OCI-LY1 (cell line): ENCODE results near the gene CFAP58.

ENCODE experiments used
- EZH2 ChIP-seq: fragments of 200-600 bp; sonication (generic), shearing (Covaris generic); IDR thresholded peaks from 2 replicates; pipeline ENCODE4 v1.8.0; 2017; ENCODE audit warnings: borderline replicate concordance, mixed run types, mild to moderate bottlenecking, antibody characterized with exemption, low read length, moderate library complexity, mixed read lengths
- TF ChIP-seq, protein P1 (sequence below): fragments of 200-600 bp; sonication (generic), shearing (Covaris generic); IDR thresholded peaks from 2 replicates; pipeline ENCODE4 v1.5.1; 2017; ENCODE audit warnings: mild to moderate bottlenecking, antibody characterized with exemption, low read length, moderate library complexity, mixed read lengths

DNA sequence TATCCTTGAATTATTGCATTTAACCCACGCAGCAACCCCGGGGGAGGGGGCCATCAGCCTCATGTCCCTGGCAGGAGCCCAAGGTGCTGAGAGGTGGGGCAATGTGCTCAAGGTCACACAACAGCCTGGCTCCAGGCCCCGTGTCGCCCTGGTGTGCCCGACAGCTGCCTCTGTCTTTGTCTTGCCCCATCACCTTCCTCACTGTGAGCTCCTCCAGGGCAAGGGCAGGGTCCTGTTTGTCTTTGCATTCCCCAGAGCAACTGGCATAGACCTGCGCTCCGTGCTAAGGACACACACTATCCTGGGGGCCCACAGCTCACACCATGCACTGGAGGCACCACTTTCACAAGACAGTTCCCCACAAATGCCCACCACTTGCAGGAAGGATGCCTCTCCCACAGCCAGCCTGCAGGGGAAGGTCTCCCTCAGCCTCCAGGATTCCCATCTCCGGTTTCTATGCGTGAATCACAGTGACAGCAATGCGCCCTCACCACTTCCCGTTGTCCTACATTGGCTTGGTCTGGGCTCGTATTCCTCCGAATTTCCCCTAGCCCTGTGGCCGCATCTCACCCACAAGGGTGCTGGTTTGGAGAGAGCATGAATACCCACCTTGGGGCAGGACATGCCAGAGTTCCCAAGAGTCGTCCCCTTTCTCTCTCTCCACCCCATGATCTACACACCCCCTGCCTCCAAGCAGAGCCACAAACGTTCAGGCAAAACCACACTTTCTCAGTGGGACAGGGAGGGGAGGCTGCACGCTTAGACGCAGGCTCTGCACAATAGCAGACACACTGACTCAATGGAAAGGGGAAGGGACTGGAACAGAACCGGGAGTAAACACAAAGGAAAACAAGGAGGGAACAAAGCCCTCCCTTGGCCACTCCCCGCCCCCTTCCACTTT is 25.6 kb upstream of the CFAP58 start:
- TF ChIP-seq EZH2: no peak
- TF ChIP-seq, protein P1, sequence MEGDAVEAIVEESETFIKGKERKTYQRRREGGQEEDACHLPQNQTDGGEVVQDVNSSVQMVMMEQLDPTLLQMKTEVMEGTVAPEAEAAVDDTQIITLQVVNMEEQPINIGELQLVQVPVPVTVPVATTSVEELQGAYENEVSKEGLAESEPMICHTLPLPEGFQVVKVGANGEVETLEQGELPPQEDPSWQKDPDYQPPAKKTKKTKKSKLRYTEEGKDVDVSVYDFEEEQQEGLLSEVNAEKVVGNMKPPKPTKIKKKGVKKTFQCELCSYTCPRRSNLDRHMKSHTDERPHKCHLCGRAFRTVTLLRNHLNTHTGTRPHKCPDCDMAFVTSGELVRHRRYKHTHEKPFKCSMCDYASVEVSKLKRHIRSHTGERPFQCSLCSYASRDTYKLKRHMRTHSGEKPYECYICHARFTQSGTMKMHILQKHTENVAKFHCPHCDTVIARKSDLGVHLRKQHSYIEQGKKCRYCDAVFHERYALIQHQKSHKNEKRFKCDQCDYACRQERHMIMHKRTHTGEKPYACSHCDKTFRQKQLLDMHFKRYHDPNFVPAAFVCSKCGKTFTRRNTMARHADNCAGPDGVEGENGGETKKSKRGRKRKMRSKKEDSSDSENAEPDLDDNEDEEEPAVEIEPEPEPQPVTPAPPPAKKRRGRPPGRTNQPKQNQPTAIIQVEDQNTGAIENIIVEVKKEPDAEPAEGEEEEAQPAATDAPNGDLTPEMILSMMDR: no peak
